PC-9 (cell line): Measurements from ENCODE around the gene ASXL1. TPM values are rescaled to one million over a fixed set of nuclear protein-coding genes. Genes with fewer than 3 reads are reported as not detected.

ENCODE experiments used
- BruUV-seq: library from RNA; stranded (reverse); fragments of 400-500 nt; replicated peaks from 2 replicates; lab custom pipeline; 2021; lab: Mats Ljungman, UMichigan
- CTCF ChIA-PET: fragments of 300-600 bp; sonication (Branson Sonifier 250); formaldehyde crosslinking; loops from one replicate; lab custom pipeline; 2022; ENCODE audit warnings: antibody characterized with exemption; lab: Charles Lee
- POLR2A ChIA-PET: fragments of 300-600 bp; sonication (Branson Sonifier 250); formaldehyde crosslinking; loops from one replicate; lab custom pipeline; 2022; ENCODE audit warnings: antibody characterized with exemption; ENCODE audit not compliant: unreplicated experiment; lab: Charles Lee
- DNase-seq, 2 experiments: peaks; one replicate each; pipeline versions ENCODE4 v3.0.0 to v3.0.0-alpha.2; 2015 to 2022; ENCODE audit warnings: mixed read lengths in 1 of 2
- H2AFZ ChIP-seq: fragments of 200-600 bp; sonication (generic); 2 replicates; pipeline ENCODE4 v1.8.1; 2017; ENCODE audit warnings: antibody characterized with exemption
- H3F3A ChIP-seq: fragments of 200-600 bp; sonication (generic); 2 replicates; pipeline ENCODE4 v1.8.1; 2017; ENCODE audit warnings: antibody characterized with exemption, mild to moderate bottlenecking, low read depth; ENCODE audit not compliant: insufficient read depth
- H3K27ac ChIP-seq: fragments of 200-600 bp; sonication (generic); 2 replicates; pipeline ENCODE4 v1.6.1; 2016; ENCODE audit warnings: mixed run types
- H3K27me3 ChIP-seq: fragments of 200-600 bp; sonication (generic); 2 replicates; pipeline ENCODE4 v1.6.1; 2016; ENCODE audit warnings: low read depth, mixed run types; ENCODE audit not compliant: insufficient read depth
- H3K36me3 ChIP-seq: fragments of 200-600 bp; sonication (generic); 2 replicates; pipeline ENCODE4 v1.6.1; 2016; ENCODE audit warnings: low read depth, mixed run types
- H3K4me1 ChIP-seq: fragments of 200-600 bp; sonication (generic); replicated peaks from 2 replicates; pipeline ENCODE4 v1.6.1; 2016; ENCODE audit warnings: mixed run types; ENCODE audit not compliant: insufficient read depth
- H3K4me2 ChIP-seq: fragments of 200-600 bp; sonication (generic); 2 replicates; pipeline ENCODE4 v1.6.1; 2017; ENCODE audit warnings: mixed run types
- H3K4me3 ChIP-seq: fragments of 200-600 bp; sonication (generic); 2 replicates; pipeline ENCODE4 v1.6.1; 2016; ENCODE audit warnings: mixed run types
- H3K79me2 ChIP-seq: fragments of 200-600 bp; sonication (generic); 2 replicates; pipeline ENCODE4 v1.6.1; 2017; ENCODE audit warnings: low read depth, mixed run types
- H3K9me2 ChIP-seq: fragments of 200-600 bp; sonication (generic); 2 replicates; pipeline ENCODE4 v1.8.1; 2017; ENCODE audit warnings: mild to moderate bottlenecking; ENCODE audit not compliant: insufficient read depth
- H3K9me3 ChIP-seq: fragments of 200-600 bp; sonication (generic); 2 replicates; pipeline ENCODE4 v1.8.1; 2016; ENCODE audit warnings: low read depth; ENCODE audit not compliant: insufficient read depth
- H4K20me1 ChIP-seq: fragments of 200-600 bp; sonication (generic); 2 replicates; pipeline ENCODE4 v1.8.1; 2017; ENCODE audit not compliant: insufficient read depth
- CTCF ChIP-seq: fragments of 200-600 bp; sonication (generic); conservative IDR thresholded peaks from 2 replicates; pipeline ENCODE4 v1.6.1; 2017; ENCODE audit warnings: mixed run types, antibody characterized with exemption, mild to moderate bottlenecking, moderate library complexity
- EZH2 ChIP-seq: fragments of 200-600 bp; sonication (generic); IDR thresholded peaks from 2 replicates; pipeline ENCODE4 v1.8.0; 2017; ENCODE audit warnings: antibody characterized with exemption, low read depth
- intact Hi-C: fragments of 100-400 bp; cut with micrococcal nuclease; formaldehyde crosslinking; loops from one replicate; pipeline ENCODE4 v1.10.0; 2022; ENCODE audit not compliant: unreplicated experiment
- total RNA-seq: library from RNA; stranded (reverse); gene quantifications from 2 replicates; pipeline ENCODE4 v1.2.3, GENCODE V29; 2021

The ASXL1 gene
- total RNA-seq, 1 experiment from 2014 or later = 123 TPM

GRCh38 chr20:32429343-32429742, 71.2 kb downstream of the ASXL1 start:
- Histone ChIP-seq H3K79me2 (peaks cover 19% of the 10 kb centered on the region), H2AFZ (no peak overlapping the region), H3K27ac (no peak overlapping the region), H3K9me2 (no peaks in the 10 kb centered on the region), H3K36me3 (peaks cover 46% of the 10 kb centered on the region), H4K20me1 (peaks cover 23% of the 10 kb centered on the region), H3K27me3 (no peaks in the 10 kb centered on the region), H3K4me1 (no peaks in the 10 kb centered on the region), H3K4me2 (no peak overlapping the region), H3F3A (0 out of 2 replicates have a peak, but pooled peaks cover 7% of the 10 kb centered on the region), H3K4me3 (no peak overlapping the region), H3K9me3 (no peaks in the 10 kb centered on the region)
- POLR2A ChIA-PET = no interaction called here
- DNase-seq = no peak
- TF ChIP-seq EZH2 (no peak), CTCF (no peak)
- no TSS peak for BruUV-seq
- CTCF ChIA-PET = interaction anchor here (0.6 kb wide), 1 partner anchor 319 kb away, joined by 3 read pairs; no protein-coding TSS in a partner anchor
- intact Hi-C loops = no loop called here

GRCh38 chr20:32429745-32430360, 71.7 kb downstream of the ASXL1 start:
- TF ChIP-seq CTCF (no peak), EZH2 (no peak)

GRCh38 chr20:32431457-32431856, 73.3 kb downstream of the ASXL1 start:
- intact Hi-C loops = no loop called here
- no peaks in the 10 kb centered on the region; the same call in 1 of the 2 replicates for H3K79me2 ChIP-seq
- BruUV-seq = no TSS peak
- H3K9me3 ChIP-seq = no peaks in the 10 kb centered on the region
- ChIA-PET POLR2A (no interaction called here), CTCF (no interaction called here)
- no peaks in the 10 kb centered on the region for H3K27me3 ChIP-seq
- TF ChIP-seq EZH2 = no peak
- no peak for TF ChIP-seq CTCF
- H3K4me3 ChIP-seq = no peak overlapping the region
- no peak for DNase-seq
- no peaks in the 10 kb centered on the region for H3K4me1 ChIP-seq
- H2AFZ ChIP-seq = no peak overlapping the region
- H3K36me3 ChIP-seq = peaks cover 55% of the 10 kb centered on the region
- no peak overlapping the region for H3K27ac ChIP-seq
- peaks cover 16% of the 10 kb centered on the region for H4K20me1 ChIP-seq
- no peak overlapping the region for H3K4me2 ChIP-seq
- no peaks in the 10 kb centered on the region for H3K9me2 ChIP-seq
- H3F3A ChIP-seq = 0 out of 2 replicates have a peak, but pooled peaks cover 7% of the 10 kb centered on the region

More at GRCh38 chr20:32429745-32430360, 71.7 kb downstream of the ASXL1 start:
- H3K36me3 ChIP-seq = peaks cover 51% of the 10 kb centered on the region
- no peaks in the 10 kb centered on the region for H3K9me3 ChIP-seq
- no TSS peak for BruUV-seq
- ChIA-PET CTCF (interaction anchor here (0.6 to 1.0 kb wide), 2 partner anchors 68 to 320 kb away, joined by 3 read pairs; no protein-coding TSS in a partner anchor), POLR2A (no interaction called here)
- no peaks in the 10 kb centered on the region for H3K27me3 ChIP-seq
- no peaks in the 10 kb centered on the region for H3K4me1 ChIP-seq
- DNase-seq = no peak
- no peak overlapping the region for H2AFZ ChIP-seq
- 0 out of 2 replicates have a peak, but pooled peaks cover 7% of the 10 kb centered on the region for H3F3A ChIP-seq
- no peaks in the 10 kb centered on the region for H3K9me2 ChIP-seq
- H3K4me3 ChIP-seq = no peak overlapping the region
- no peak overlapping the region for H3K27ac ChIP-seq
- H3K4me2 ChIP-seq = no peak overlapping the region
- peaks cover 14% of the 10 kb centered on the region for H3K79me2 ChIP-seq
- peaks cover 20% of the 10 kb centered on the region; the same call in 1 of the 2 replicates for H4K20me1 ChIP-seq
- intact Hi-C loops = no loop called here
